Loucy (cell line): ENCODE data around the gene PIGM.

Experiments
- H2AFZ ChIP-seq: fragments of 200-600 bp; sonication (generic); 2 replicates; pipeline ENCODE4 v1.6.0; 2016; ENCODE audit warnings: antibody characterized with exemption, mild to moderate bottlenecking, low read length, moderate library complexity
- H3F3A ChIP-seq: fragments of 200-600 bp; 2 replicates; pipeline ENCODE4 v1.6.0; 2016; ENCODE audit warnings: antibody characterized with exemption, low read depth, mild to moderate bottlenecking
- H3K27me3 ChIP-seq: fragments of 200-600 bp; sonication (generic); 2 replicates; pipeline ENCODE4 v1.6.1; 2014; ENCODE audit warnings: low read length, mild to moderate bottlenecking; ENCODE audit not compliant: insufficient read depth, poor library complexity, severe bottlenecking
- H3K36me3 ChIP-seq: fragments of 200-600 bp; sonication (generic); 2 replicates; pipeline ENCODE4 v1.6.1; 2016; ENCODE audit warnings: low read length; ENCODE audit not compliant: insufficient read depth
- H3K4me1 ChIP-seq: fragments of 200-600 bp; sonication (generic); 2 replicates; pipeline ENCODE4 v1.5.1; 2014; ENCODE audit warnings: low read length, mild to moderate bottlenecking; ENCODE audit not compliant: insufficient read depth, poor library complexity, severe bottlenecking
- H3K4me2 ChIP-seq: fragments of 200-600 bp; sonication (generic); 2 replicates; pipeline ENCODE4 v1.6.0; 2014; ENCODE audit warnings: antibody characterized with exemption, low read length, low read depth, mild to moderate bottlenecking; ENCODE audit not compliant: poor library complexity, severe bottlenecking
- H3K4me3 ChIP-seq: fragments of 200-600 bp; sonication (generic); 2 replicates; pipeline ENCODE4 v1.5.1; 2014; ENCODE audit warnings: low read length, mild to moderate bottlenecking, mixed read lengths; ENCODE audit not compliant: poor library complexity, severe bottlenecking
- H3K79me2 ChIP-seq: fragments of 200-600 bp; sonication (generic); 2 replicates; pipeline ENCODE4 v1.6.1; 2014; ENCODE audit warnings: low read length; ENCODE audit not compliant: insufficient read depth
- H3K9ac ChIP-seq: fragments of 200-600 bp; sonication (generic); 2 replicates; pipeline ENCODE4 v1.6.0; 2014; ENCODE audit warnings: mild to moderate bottlenecking, low read depth, low read length, moderate library complexity; ENCODE audit not compliant: poor library complexity, severe bottlenecking
- H3K9me2 ChIP-seq: fragments of 200-600 bp; sonication (generic); replicated peaks from 2 replicates; pipeline ENCODE4 v1.6.1; 2016; ENCODE audit warnings: low read depth, low read length, mixed read lengths
- H3K9me3 ChIP-seq: fragments of 200-600 bp; sonication (generic); 2 replicates; pipeline ENCODE4 v1.6.1; 2014; ENCODE audit warnings: mild to moderate bottlenecking, antibody characterized with exemption, low read length, low read depth; ENCODE audit not compliant: insufficient read depth
- H4K20me1 ChIP-seq: fragments of 200-600 bp; sonication (generic); 2 replicates; pipeline ENCODE4 v1.6.0; 2014; ENCODE audit warnings: antibody characterized with exemption, low read length, mild to moderate bottlenecking; ENCODE audit not compliant: insufficient read depth, poor library complexity, severe bottlenecking
- CTCF ChIP-seq: fragments of 200-600 bp; sonication (generic); conservative IDR thresholded peaks from 2 replicates; pipeline ENCODE4 v1.5.1; 2014; ENCODE audit warnings: mild to moderate bottlenecking, antibody characterized with exemption, low read length
- EZH2phosphoT487 ChIP-seq: fragments of 200-600 bp; IDR thresholded peaks from 2 replicates; pipeline ENCODE4 v1.6.1; 2018; ENCODE audit warnings: antibody characterized with exemption, mild to moderate bottlenecking, moderate library complexity, borderline replicate concordance

PIGM gene

DNA sequence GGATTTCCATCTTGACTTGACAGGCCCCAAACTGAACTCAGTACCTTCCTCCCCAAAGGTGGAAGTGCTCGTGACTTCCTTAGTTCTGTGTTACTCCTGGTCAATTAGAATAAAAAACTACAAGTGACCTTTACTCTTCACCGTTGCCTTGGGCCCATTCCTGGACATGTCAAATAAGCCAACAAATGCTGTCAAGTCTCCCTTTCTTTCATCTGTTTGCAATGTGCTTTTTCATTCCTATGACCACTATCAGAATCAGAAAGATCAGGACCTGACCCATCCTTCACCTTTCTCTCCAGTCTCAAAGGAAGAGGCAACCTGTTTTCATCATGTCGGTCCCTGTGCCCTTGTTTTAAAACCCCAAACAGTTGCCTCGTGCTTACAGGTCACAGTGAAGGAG, 43.1 kb upstream of the PIGM start:
- Histone ChIP-seq H3K36me3 (no peaks in the 10 kb centered on the region), H3K9ac (no peak overlapping the region), H3K4me3 (no peak overlapping the region), H3K9me2 (no peaks in the 10 kb centered on the region), H3K27me3 (peaks cover 9% of the 10 kb centered on the region), H3K79me2 (no peaks in the 10 kb centered on the region), H3K9me3 (no peaks in the 10 kb centered on the region), H3K4me1 (peaks cover 6% of the 10 kb centered on the region), H3K4me2 (no peak overlapping the region), H3F3A (no peaks in the 10 kb centered on the region), H4K20me1 (no peaks in the 10 kb centered on the region), H2AFZ (no peak overlapping the region)
- TF ChIP-seq EZH2phosphoT487, result no peak
- TF ChIP-seq CTCF, result no peak

GRCh38 chr1:160071289-160071688, 39.5 kb upstream of the PIGM start:
- H3K27me3 ChIP-seq, result peaks cover 9% of the 10 kb centered on the region
- peaks cover 6% of the 10 kb centered on the region for H3K4me1 ChIP-seq
- H4K20me1 ChIP-seq, result no peaks in the 10 kb centered on the region
- H3K4me2 ChIP-seq, result no peak overlapping the region
- H3K4me3 ChIP-seq, result no peak overlapping the region
- no peaks in the 10 kb centered on the region for H3K9me2 ChIP-seq
- no peak overlapping the region for H2AFZ ChIP-seq
- TF ChIP-seq EZH2phosphoT487, result no peak
- no peak for TF ChIP-seq CTCF
- H3K9me3 ChIP-seq, result no peaks in the 10 kb centered on the region
- H3K9ac ChIP-seq, result no peak overlapping the region
- H3K79me2 ChIP-seq, result no peaks in the 10 kb centered on the region
- H3K36me3 ChIP-seq, result no peaks in the 10 kb centered on the region
- H3F3A ChIP-seq, result no peaks in the 10 kb centered on the region

DNA sequence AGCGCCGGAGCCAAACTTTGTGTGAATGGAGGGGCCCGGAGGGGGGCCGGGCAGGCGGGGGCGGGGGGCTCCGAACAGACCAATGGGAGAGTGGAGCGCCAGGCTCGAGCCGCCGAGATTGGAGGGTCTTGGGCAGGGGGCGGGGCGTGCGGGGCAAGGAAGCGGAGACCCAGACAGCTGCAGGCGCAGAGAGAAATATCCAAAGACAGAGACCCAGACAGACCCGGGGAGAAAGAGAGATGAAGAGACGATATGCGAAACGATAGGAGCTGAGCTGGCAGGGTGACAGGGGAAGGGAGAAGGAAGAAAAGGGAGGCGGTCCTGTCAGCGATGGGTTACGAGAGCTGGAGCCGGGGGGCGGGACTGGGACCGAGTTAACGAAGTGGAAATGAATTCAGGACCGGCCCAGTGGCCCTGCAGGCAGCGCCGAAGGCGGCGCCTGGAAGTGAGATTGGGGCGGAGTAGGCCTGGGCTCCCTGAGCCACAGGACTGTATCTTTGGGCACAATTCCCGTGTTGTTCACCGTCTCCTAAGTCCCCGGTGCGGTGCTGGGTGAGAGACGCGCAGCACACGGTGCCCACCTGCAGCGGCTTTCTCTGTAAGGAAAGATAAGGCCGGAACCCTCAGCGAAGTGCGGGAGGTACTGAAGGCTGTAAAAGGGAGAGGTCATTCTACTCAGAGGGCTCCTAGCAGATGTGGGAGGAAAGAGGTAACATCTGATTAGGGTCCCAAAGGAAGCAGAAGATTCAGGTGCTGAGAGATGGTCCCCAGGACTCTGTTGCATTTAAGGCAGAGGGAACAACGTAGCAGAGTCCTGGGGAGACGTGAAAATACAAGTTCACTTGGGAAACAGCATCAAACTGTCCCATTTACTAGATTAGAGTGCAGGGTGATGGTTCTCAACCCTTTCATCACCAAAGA, 38.7 kb upstream of the PIGM start:
- H3K9me3 ChIP-seq, result no peaks in the 10 kb centered on the region
- TF ChIP-seq EZH2phosphoT487 (no peak), CTCF (no peak)
- H3K9me2 ChIP-seq, result no peaks in the 10 kb centered on the region
- no peaks in the 10 kb centered on the region for H3F3A ChIP-seq
- peak overlapping the region; percentile 78 for H3K4me2 ChIP-seq
- peak overlapping the region; percentile 75 for H3K4me3 ChIP-seq
- peak overlapping the region; percentile 28 for H3K9ac ChIP-seq
- H3K79me2 ChIP-seq, result no peaks in the 10 kb centered on the region
- peaks cover 9% of the 10 kb centered on the region for H3K27me3 ChIP-seq
- peak overlapping the region; percentile 85 for H2AFZ ChIP-seq
- H3K36me3 ChIP-seq, result no peaks in the 10 kb centered on the region
- peaks cover 6% of the 10 kb centered on the region for H3K4me1 ChIP-seq
- H4K20me1 ChIP-seq, result no peaks in the 10 kb centered on the region
